ENCODE measurements around the gene ACSL1. TPM values are rescaled to one million over a fixed set of nuclear protein-coding genes. Genes with fewer than 3 reads are reported as not detected.

ACSL1 gene
- total RNA-seq, 2 experiments from 2014 or later: 24.3 to 32.9 TPM

GRCh38 chr4:184801781-184802696 is 23.7 kb downstream of the ACSL1 start:
- Histone ChIP-seq H3K9me2 (ENCODE audit: insufficient read depth, low read length) (no peaks in the 10 kb centered on the region), H3K4me2 (ENCODE audit: low read length) (no peak overlapping the region), H3K36me3 (ENCODE audit: insufficient read depth, low read length) (peaks cover 8% of the 10 kb centered on the region; the same call in 1 of the 2 replicates), H4K20me1 (ENCODE audit: insufficient read depth, low read length) (0 out of 2 replicates have a peak, but pooled peaks cover 4% of the 10 kb centered on the region), H3K27ac (ENCODE audit: low read depth, low read length, poor library complexity, severe bottlenecking) (no peak overlapping the region), H3K79me2 (ENCODE audit: insufficient read depth, low read depth, low read length) (peaks cover 32% of the 10 kb centered on the region; the same call in 1 of the 2 replicates), H3K4me1 (ENCODE audit: insufficient read depth, low read length, poor library complexity, severe bottlenecking) (peaks cover 15% of the 10 kb centered on the region), H3K4me3 (ENCODE audit: low read depth, low read length, poor library complexity, severe bottlenecking) (no peak overlapping the region), H2AFZ (ENCODE audit: low read length) (no peak overlapping the region), H3K9me3 (ENCODE audit: low read length) (no peaks in the 10 kb centered on the region)
- POLR2A ChIA-PET: interaction anchor here (0.5 to 1.3 kb wide), 5 partner anchors 12 to 64 kb away, joined by 3 to 6 read pairs (median 3); no protein-coding TSS in a partner anchor
- CTCF ChIA-PET (ENCODE audit: unreplicated experiment): interaction anchor here (0.6 kb wide), 1 partner anchor 1355 kb away, joined by 3 read pairs; no protein-coding TSS in a partner anchor
- TF ChIP-seq CTCF (conservative IDR thresholded peaks at IDR 0.05; ENCODE audit: low read length): no peak
- TF ChIP-seq EZH2phosphoT487 (IDR thresholded peaks at IDR 0.05; ENCODE audit: borderline replicate concordance, low read depth, low read length): no peak
- BruUV-seq (replicated peaks): no TSS peak
- intact Hi-C loops (cut with micrococcal nuclease; ENCODE audit: unreplicated experiment): no loop called here
- DNase-seq (ENCODE audit: low spot score): no peak

- POLR2A ChIA-PET: no interaction called here
- intact Hi-C loops (cut with micrococcal nuclease; ENCODE audit: unreplicated experiment): no loop called here
These were observed 27.3 kb downstream of the ACSL1 start for GRCh38 chr4:184798504-184798903.

More at GRCh38 chr4:184798504-184798903, 27.3 kb downstream of the ACSL1 start:
- BruUV-seq (replicated peaks): no TSS peak
- CTCF ChIA-PET (ENCODE audit: unreplicated experiment): no interaction called here
- Histone ChIP-seq H3K79me2 (ENCODE audit: insufficient read depth, low read depth, low read length) (no peaks in the 10 kb centered on the region), H3K4me3 (ENCODE audit: low read depth, low read length, poor library complexity, severe bottlenecking) (no peak overlapping the region), H4K20me1 (ENCODE audit: insufficient read depth, low read length) (0 out of 2 replicates have a peak, but pooled peaks cover 2% of the 10 kb centered on the region), H3K9me2 (ENCODE audit: insufficient read depth, low read length) (no peaks in the 10 kb centered on the region), H3K4me1 (ENCODE audit: insufficient read depth, low read length, poor library complexity, severe bottlenecking) (no peaks in the 10 kb centered on the region), H3K9me3 (ENCODE audit: low read length) (no peaks in the 10 kb centered on the region), H3K27ac (ENCODE audit: low read depth, low read length, poor library complexity, severe bottlenecking) (no peak overlapping the region), H3K36me3 (ENCODE audit: insufficient read depth, low read length) (peaks cover 14% of the 10 kb centered on the region; the same call in 1 of the 2 replicates), H3K4me2 (ENCODE audit: low read length) (no peak overlapping the region), H2AFZ (ENCODE audit: low read length) (no peak overlapping the region)
- DNase-seq (ENCODE audit: low spot score): no peak
- no peak for TF ChIP-seq EZH2phosphoT487 (IDR thresholded peaks at IDR 0.05; ENCODE audit: borderline replicate concordance, low read depth, low read length)
- TF ChIP-seq CTCF (conservative IDR thresholded peaks at IDR 0.05; ENCODE audit: low read length): no peak

All from OCI-LY7 (cell line).